ENCODE measurements around the gene KCTD19.

Gene KCTD19

DNA sequence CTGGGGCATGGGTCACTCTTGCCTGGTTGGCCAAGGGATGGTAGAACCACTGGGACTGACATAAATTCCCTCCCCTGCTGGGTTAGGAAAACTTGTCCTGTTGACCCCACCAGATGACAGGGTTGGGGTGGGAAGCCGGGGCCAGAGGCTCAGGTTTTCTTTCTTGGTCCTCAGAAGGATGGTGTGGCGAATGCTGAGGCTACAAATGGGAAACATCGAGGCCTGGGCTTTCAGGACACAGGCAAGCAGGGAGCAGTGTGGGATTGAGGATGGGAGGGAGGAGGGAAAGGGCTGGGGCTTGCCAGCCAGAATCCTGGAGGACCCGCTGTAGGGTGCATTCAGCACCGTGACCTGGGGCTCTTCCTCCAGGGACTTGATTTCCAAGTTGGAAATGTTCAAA, 61.7 kb downstream of the KCTD19 start:
- TF ChIP-seq GATA3 (IDR thresholded peaks at IDR 0.05; ENCODE audit: low read depth, low read length) (no peak), GATA2 (IDR thresholded peaks at IDR 0.05; ENCODE audit: low read depth, low read length) (no peak)

DNA sequence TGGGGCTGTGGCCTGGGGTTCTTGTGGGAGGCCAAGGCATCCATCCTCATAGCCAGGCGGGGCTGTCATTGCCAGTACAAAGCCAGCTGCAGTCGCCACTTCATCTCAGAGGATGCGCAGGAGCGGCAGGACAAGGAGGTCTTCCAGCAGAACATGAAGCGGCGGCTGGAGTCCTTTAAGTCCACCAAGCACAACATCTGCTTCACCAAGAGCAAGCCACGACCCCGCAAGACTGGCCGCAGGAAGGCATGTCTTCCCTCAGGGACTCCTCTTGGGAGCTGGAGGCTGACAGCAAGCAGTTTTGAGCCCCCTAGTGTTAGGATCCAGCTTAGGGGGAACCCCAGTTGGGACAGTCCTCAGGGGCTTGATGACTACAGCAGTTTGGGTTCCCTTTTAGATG, 62.3 kb downstream of the KCTD19 start:
- TF ChIP-seq GATA2 (IDR thresholded peaks at IDR 0.05; ENCODE audit: low read depth, low read length) (no peak), GATA3 (IDR thresholded peaks at IDR 0.05; ENCODE audit: low read depth, low read length) (no peak)

DNA sequence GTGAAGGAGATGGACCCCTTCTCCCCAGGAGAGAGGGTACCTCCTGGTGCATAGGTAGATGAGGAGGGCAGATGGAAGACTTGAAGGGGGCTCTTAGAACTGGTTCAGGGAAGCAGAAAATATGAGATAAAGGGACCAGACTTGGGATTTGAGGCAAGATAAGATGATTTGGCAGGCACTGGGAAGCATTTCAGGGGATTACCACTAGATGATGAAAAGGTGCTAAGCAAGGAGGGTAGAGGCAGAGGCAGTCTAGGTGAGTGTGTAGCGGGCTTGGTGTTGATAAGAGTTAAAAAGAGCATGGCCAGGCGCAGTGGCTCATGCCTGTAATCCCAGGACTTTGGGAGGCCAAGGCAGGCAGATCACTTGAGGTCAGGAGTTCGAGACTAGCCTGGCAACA, 63.3 kb downstream of the KCTD19 start:
- TF ChIP-seq GATA2 (IDR thresholded peaks at IDR 0.05; ENCODE audit: low read depth, low read length) (no peak), GATA3 (IDR thresholded peaks at IDR 0.05; ENCODE audit: low read depth, low read length) (no peak)

DNA sequence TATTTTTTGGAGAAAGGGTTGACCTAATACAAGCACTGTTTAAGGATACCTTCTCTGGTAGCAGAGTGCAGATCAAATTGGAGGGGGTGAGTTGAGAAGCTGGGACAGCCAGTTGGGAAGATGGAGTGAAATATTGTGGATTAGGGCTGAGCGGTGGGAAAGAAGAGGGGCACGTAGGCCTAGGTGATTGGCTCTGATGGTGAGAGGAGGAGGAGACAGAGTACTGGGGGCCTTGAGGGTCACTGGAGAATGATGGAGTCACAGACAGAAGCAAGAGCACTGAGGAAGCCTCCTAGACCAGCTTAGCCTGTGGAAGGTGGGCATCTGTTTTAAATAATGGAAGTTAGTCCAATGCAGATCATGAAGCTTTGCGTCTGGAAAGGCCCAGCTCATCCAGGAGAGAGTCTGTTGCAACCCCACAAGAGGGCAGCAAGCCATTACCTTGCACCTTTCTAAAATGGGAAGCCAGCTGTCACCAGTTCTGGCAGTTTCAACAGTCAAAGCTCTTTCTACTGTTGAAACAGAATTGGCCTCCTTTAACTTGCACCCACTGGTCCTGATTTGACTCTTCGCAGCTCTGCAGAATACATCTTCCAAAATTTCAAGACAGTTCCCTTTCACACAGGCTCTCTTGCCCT, 66.0 kb downstream of the KCTD19 start:
- TF ChIP-seq GATA2 (IDR thresholded peaks at IDR 0.05; ENCODE audit: low read depth, low read length) (no peak), GATA3 (IDR thresholded peaks at IDR 0.05; ENCODE audit: low read depth, low read length) (no peak)

DNA sequence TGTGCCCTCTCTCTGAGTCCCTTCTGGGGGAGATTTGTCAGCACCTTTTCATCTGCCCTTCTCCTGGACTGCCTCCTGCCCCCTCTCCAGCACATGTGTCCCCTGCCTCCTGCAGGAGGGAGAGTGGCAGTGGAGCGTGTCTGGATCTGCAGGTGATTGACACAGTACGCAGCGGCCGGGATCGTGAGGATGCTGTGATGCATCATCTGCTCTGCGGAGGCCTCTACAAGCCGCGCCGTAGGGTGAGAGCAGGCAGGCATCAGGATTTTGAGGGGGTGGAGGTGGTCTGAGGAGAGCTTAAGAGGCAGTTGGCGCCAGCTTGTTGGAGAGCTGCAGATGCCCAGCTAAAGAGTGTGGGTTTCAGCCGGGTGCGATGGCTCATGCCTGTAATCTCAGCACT, 66.8 kb downstream of the KCTD19 start:
- TF ChIP-seq GATA3 (IDR thresholded peaks at IDR 0.05; ENCODE audit: low read depth, low read length) (no peak), GATA2 (IDR thresholded peaks at IDR 0.05; ENCODE audit: low read depth, low read length) (no peak)

DNA sequence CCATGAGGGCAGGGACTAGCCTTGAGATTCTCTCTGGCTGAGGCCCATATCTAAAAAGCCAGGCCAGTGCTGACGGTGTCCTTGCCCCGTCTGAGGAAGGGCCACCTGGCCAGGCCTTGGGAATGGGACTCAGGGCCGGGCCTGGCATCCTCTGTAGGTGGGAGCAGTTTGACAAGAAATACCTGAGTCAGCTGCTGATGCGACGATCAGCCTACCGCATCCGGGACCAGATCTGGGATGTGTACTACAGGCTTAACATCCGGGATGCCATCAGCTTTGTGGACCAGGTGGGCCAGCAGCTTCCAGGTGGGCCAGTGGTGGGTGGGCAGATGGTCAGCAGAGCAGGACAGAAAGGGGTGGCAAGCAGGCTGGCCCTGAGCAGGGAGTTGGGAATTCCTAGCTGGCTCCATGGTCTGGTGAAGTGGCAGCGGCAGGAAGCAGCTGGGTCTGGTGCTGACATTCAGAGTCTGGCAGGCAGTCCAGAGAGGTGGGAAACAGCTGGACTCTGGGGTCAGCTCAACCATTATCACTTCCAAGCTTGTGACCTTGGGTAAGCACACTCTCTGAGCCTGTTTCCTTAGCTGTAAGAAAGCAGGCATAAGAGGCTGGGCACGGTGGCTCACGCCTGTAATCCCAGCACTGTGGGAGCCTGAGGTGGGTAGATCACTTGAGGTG, 68.2 kb downstream of the KCTD19 start:
- TF ChIP-seq GATA3 (IDR thresholded peaks at IDR 0.05; ENCODE audit: low read depth, low read length): no peak
- no peak for TF ChIP-seq GATA2 (IDR thresholded peaks at IDR 0.05; ENCODE audit: low read depth, low read length)

DNA sequence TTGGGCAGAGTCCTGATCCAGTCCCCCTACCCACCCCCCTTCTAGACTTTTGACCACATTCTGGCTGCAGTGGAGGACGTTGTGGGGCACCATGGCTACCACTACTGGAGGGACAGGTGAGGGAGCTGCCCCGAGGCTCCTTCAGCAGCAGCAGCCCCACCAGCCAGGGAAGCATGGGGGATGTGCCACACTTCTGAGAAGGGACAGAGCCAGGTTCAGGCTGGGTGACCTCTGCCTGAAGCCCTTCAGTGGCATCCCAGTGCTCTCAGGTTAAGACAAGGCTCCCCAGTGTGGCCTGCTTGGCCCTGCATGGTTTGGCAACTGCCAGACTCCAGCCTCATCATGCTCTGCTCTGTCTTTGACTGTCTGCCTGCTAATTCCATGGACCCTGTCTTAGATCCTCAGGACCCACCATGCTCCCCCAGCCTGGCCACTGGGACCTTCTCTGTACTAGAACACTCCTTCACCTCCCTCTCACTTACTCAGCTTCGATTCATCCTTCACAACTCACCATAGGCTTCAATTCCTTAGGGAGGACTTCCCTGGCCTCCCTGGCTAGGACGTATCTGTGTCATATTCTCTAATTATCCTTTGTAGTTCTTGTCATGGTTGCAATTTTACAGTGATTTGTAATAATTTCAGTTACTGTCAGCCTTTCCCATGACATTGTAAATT, 68.9 kb downstream of the KCTD19 start:
- TF ChIP-seq GATA2 (IDR thresholded peaks at IDR 0.05; ENCODE audit: low read depth, low read length): no peak
- TF ChIP-seq GATA3 (IDR thresholded peaks at IDR 0.05; ENCODE audit: low read depth, low read length): no peak

DNA sequence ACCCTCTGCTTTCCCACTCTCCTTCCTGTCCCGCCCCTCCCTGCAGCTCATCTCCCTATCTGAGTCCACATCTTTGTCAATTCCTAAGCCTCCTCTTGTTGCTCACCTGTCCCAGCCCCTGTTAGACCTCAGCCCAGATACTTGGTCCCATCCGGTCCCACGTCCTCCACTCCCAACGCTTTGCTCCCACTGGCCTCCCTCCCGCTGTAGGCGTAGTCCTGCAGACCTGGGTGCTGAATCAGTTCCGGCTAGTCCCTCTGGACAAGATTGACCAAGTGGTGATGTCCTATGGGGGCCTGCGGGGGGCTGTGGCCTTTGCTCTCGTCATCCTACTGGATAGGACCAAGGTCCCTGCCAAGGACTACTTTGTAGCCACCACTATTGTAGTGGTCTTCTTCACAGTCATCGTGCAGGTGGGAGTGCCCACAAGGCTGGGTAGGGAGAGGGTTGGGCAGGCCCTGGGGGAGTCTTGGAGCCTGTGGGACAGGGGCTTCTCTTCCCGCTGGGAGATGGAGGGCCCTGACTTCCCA, 69.8 kb downstream of the KCTD19 start:
- TF ChIP-seq GATA3 (IDR thresholded peaks at IDR 0.05; ENCODE audit: low read depth, low read length) (no peak), GATA2 (IDR thresholded peaks at IDR 0.05; ENCODE audit: low read depth, low read length) (no peak)

DNA sequence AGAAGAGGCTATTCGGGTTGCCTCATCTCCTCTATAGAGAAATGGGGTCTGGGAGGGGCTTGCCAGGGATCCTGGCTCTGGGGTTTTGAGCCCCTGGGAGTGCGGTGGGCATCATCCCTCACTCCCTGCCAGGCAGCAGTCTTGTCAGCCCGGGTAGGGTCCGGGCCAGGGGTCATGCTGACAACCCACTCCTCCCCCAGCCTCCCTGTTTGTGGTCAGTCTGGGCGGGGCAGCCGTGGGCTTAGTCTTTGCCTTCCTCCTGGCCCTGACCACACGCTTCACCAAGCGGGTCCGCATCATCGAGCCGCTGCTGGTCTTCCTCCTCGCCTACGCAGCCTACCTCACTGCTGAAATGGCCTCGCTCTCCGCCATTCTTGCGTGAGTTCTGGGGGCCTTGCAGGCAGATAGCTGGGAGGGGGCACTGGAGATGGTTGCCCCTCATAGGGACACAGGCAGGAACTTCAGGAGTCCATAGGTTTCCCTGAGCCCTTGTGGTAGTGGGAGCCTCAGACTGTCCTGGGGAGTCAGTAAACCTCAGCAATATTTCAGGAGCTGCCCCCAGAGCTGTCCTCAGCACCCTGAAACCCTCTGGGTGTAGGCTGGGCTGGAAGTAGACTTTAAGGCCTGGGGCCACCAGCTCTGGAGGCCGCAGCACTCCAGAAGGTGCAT, 70.9 kb downstream of the KCTD19 start:
- TF ChIP-seq GATA2 (IDR thresholded peaks at IDR 0.05; ENCODE audit: low read depth, low read length) (no peak), GATA3 (IDR thresholded peaks at IDR 0.05; ENCODE audit: low read depth, low read length) (no peak)

DNA sequence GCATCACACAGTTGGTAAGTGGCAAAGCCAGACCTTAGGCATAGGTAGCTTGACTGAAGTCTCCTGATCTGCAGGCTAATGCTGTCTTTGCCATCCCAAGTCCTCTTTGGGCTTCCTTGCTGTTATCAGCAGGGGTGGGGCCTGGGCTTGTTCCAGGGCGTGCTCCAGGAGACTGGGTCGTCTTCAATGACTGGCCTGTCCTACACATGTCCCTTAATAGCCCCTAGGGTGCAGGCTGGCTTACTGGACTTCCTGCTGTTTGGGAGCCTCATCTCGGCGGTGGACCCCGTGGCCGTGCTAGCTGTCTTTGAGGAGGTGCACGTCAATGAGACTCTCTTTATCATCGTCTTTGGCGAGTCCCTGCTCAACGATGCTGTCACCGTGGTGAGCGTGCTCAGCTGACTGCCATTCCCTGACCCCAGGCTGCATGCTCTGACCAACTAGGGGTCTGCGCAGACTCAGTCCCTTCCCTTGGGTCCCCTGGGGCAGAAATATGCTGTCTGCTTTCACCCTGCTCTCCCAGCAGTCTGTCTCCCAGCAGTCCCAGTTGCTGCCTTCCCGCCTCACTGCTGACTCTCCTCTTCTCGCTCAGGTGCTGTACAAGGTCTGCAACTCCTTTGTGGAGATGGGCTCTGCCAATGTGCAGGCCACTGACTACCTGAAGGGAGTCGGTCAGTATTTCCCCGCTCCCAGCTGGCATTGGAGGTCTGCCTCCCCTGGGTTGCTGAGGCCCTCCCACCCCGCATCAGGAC, 71.6 kb downstream of the KCTD19 start:
- TF ChIP-seq GATA2 (IDR thresholded peaks at IDR 0.05; ENCODE audit: low read depth, low read length) (no peak), GATA3 (IDR thresholded peaks at IDR 0.05; ENCODE audit: low read depth, low read length) (no peak)

DNA sequence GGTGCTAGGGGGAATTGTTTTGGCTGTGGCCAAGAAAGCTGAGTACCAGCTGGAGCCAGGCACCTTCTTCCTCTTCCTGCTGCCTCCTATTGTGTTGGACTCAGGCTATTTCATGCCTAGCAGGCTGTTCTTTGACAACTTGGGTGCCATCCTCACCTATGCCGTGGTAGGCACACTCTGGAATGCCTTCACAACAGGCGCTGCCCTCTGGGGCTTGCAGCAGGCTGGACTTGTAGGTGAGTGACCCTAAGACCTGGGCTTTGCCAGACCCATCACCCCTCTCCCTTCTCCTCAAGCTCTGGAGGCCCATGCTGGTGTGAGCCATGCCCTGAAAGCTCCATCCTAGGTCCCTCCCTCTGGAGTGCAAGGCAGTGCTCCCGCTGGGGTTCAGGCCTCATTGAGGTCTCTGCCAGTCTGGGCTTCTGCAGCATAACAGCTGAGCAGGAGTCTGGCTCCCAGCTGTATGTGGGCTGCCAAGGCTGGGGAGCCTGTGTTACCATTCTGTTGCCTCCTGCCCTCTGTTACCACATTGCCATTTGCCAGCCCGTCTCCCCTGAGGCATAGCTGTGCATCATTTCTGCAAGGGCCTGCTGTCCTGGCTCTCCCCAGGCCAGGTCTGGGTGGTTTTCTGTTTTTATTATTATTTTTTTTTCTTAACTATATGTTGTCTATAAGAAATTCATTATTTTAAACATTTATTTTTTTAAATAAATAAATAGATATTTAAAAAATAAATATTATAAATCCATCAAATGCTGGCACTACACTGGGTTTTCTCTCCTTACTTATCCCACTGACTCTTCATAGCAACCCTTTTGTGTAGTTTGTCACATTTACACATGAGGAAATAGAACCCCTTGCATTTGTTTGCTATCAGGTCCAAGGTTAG, 73.7 kb downstream of the KCTD19 start:
- TF ChIP-seq GATA3 (IDR thresholded peaks at IDR 0.05; ENCODE audit: low read depth, low read length) (no peak), GATA2 (IDR thresholded peaks at IDR 0.05; ENCODE audit: low read depth, low read length) (no peak)

DNA sequence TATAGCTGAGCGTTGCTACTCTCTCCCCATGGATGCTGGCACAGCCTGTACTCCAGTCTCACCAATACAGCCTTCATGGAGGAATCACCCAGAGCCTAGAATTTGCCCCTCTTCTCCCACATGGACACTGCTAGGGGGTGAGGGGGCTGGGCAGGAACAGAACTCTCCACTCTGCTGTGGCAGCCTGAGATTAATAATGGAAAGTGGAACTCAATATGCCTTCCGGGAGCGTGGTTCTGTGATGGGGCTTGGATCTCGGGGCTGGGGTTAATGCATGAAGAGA, 76.6 kb downstream of the KCTD19 start:
- no peak for TF ChIP-seq GATA2 (IDR thresholded peaks at IDR 0.05; ENCODE audit: low read depth, low read length)
- no peak for TF ChIP-seq GATA3 (IDR thresholded peaks at IDR 0.05; ENCODE audit: low read depth, low read length)

Measured in SH-SY5Y (cell line).